ENCODE measurements around the gene KISS1R. TPM values are rescaled to one million over a fixed set of nuclear protein-coding genes. Genes with fewer than 3 reads are reported as not detected.

The KISS1R gene
- total RNA-seq, 1 experiment from 2014 or later = not detected

GRCh38 chr19:952680-953444, 35.7 kb downstream of the KISS1R start:
- POLR2A ChIA-PET = no interaction called here
- no peaks in the 10 kb centered on the region for H3K36me3 Mint-ChIP-seq (ENCODE audit: insufficient read depth, unreplicated experiment)
- intact Hi-C loops (cut with micrococcal nuclease) = no loop called here
- H3K4me3 Mint-ChIP-seq (ENCODE audit: unreplicated experiment) = no peak overlapping the region
- H3K27me3 Mint-ChIP-seq (ENCODE audit: insufficient read depth, unreplicated experiment) = no peaks in the 10 kb centered on the region
- TF ChIP-seq, protein P1, sequence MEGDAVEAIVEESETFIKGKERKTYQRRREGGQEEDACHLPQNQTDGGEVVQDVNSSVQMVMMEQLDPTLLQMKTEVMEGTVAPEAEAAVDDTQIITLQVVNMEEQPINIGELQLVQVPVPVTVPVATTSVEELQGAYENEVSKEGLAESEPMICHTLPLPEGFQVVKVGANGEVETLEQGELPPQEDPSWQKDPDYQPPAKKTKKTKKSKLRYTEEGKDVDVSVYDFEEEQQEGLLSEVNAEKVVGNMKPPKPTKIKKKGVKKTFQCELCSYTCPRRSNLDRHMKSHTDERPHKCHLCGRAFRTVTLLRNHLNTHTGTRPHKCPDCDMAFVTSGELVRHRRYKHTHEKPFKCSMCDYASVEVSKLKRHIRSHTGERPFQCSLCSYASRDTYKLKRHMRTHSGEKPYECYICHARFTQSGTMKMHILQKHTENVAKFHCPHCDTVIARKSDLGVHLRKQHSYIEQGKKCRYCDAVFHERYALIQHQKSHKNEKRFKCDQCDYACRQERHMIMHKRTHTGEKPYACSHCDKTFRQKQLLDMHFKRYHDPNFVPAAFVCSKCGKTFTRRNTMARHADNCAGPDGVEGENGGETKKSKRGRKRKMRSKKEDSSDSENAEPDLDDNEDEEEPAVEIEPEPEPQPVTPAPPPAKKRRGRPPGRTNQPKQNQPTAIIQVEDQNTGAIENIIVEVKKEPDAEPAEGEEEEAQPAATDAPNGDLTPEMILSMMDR (IDR thresholded peaks at IDR 0.05; ENCODE audit: unreplicated experiment) = no peak
- CTCF ChIA-PET = no interaction called here
- H3K9me3 Mint-ChIP-seq (ENCODE audit: unreplicated experiment) = no peaks in the 10 kb centered on the region
- H3K4me1 Mint-ChIP-seq (ENCODE audit: insufficient read depth, unreplicated experiment) = no peaks in the 10 kb centered on the region
- no peak overlapping the region for H3K27ac Mint-ChIP-seq (ENCODE audit: low read depth, unreplicated experiment)
- no TSS peak for BruUV-seq (replicated peaks)
- DNase-seq (ENCODE audit: unreplicated experiment) = no peak

- Mint-ChIP-seq H3K9me3 (ENCODE audit: unreplicated experiment) (no peaks in the 10 kb centered on the region), H3K4me3 (ENCODE audit: unreplicated experiment) (no peak overlapping the region), H3K36me3 (ENCODE audit: insufficient read depth, unreplicated experiment) (no peaks in the 10 kb centered on the region), H3K4me1 (ENCODE audit: insufficient read depth, unreplicated experiment) (peaks cover 2% of the 10 kb centered on the region), H3K27me3 (ENCODE audit: insufficient read depth, unreplicated experiment) (no peaks in the 10 kb centered on the region), H3K27ac (ENCODE audit: low read depth, unreplicated experiment) (no peak overlapping the region)
- CTCF ChIA-PET = no interaction called here
- intact Hi-C loops (cut with micrococcal nuclease) = no loop called here
- TF ChIP-seq, protein P1 (IDR thresholded peaks at IDR 0.05; ENCODE audit: unreplicated experiment) = no peak
- BruUV-seq (replicated peaks) = no TSS peak
- POLR2A ChIA-PET = no interaction called here
- no peak for DNase-seq (ENCODE audit: unreplicated experiment)
Observed at GRCh38 chr19:953445-954271, 36.5 kb downstream of the KISS1R start.

GRCh38 chr19:954272-954671, 37.1 kb downstream of the KISS1R start:
- intact Hi-C loops (cut with micrococcal nuclease) = no loop called here
- ChIA-PET POLR2A (no interaction called here), CTCF (no interaction called here)
- BruUV-seq (replicated peaks) = no TSS peak
- Mint-ChIP-seq H3K27ac (ENCODE audit: low read depth, unreplicated experiment) (no peak overlapping the region), H3K4me3 (ENCODE audit: unreplicated experiment) (no peak overlapping the region), H3K27me3 (ENCODE audit: insufficient read depth, unreplicated experiment) (no peaks in the 10 kb centered on the region), H3K4me1 (ENCODE audit: insufficient read depth, unreplicated experiment) (peaks cover 8% of the 10 kb centered on the region), H3K36me3 (ENCODE audit: insufficient read depth, unreplicated experiment) (no peaks in the 10 kb centered on the region), H3K9me3 (ENCODE audit: unreplicated experiment) (no peaks in the 10 kb centered on the region)
- TF ChIP-seq, protein P1 (IDR thresholded peaks at IDR 0.05; ENCODE audit: unreplicated experiment) = no peak
- no peak for DNase-seq (ENCODE audit: unreplicated experiment)

- Mint-ChIP-seq H3K4me3 (ENCODE audit: unreplicated experiment) (no peak overlapping the region), H3K36me3 (ENCODE audit: insufficient read depth, unreplicated experiment) (no peaks in the 10 kb centered on the region)
Observed at GRCh38 chr19:954672-955494, 37.8 kb downstream of the KISS1R start.

More at GRCh38 chr19:954672-955494, 37.8 kb downstream of the KISS1R start:
- Mint-ChIP-seq H3K27me3 (ENCODE audit: insufficient read depth, unreplicated experiment) (no peaks in the 10 kb centered on the region), H3K4me1 (ENCODE audit: insufficient read depth, unreplicated experiment) (peaks cover 12% of the 10 kb centered on the region), H3K9me3 (ENCODE audit: unreplicated experiment) (no peaks in the 10 kb centered on the region), H3K27ac (ENCODE audit: low read depth, unreplicated experiment) (no peak overlapping the region)
- DNase-seq (ENCODE audit: unreplicated experiment) = no peak
- ChIA-PET CTCF (interaction anchor here (0.6 to 1.0 kb wide), 2 partner anchors 31 to 239 kb away, joined by 3 to 4 read pairs; no protein-coding TSS in a partner anchor), POLR2A (interaction anchor here (0.6 to 0.9 kb wide), 2 partner anchors 29 to 62 kb away, joined by 3 to 5 read pairs; no protein-coding TSS in a partner anchor)
- no TSS peak for BruUV-seq (replicated peaks)
- TF ChIP-seq, protein P1 (IDR thresholded peaks at IDR 0.05; ENCODE audit: unreplicated experiment) = no peak
- intact Hi-C loops (cut with micrococcal nuclease) = no loop called here
